Fibroblast of skin of right biceps (primary cell): Measurements from ENCODE around the gene VEPH1.

Source experiments
- DNase-seq: peaks from one replicate; pipeline ENCODE4 v3.0.0-alpha.2; 2013

Gene VEPH1

GRCh38 chr3:157472648-157473047 is 30.6 kb downstream of the VEPH1 start:
- no peak for DNase-seq

GRCh38 chr3:157471064-157471463 is 32.2 kb downstream of the VEPH1 start:
- DNase-seq, result no peak

- DNase-seq, result peak; percentile 39
These were observed 33.5 kb downstream of the VEPH1 start for GRCh38 chr3:157469561-157470294.

- DNase-seq, result peak; percentile 42
These were observed 36.0 kb downstream of the VEPH1 start for GRCh38 chr3:157467200-157467599.

GRCh38 chr3:157465741-157466140 is 37.5 kb downstream of the VEPH1 start:
- no peak for DNase-seq

GRCh38 chr3:157464321-157464720 is 38.9 kb downstream of the VEPH1 start:
- no peak for DNase-seq

- no peak for DNase-seq
These were observed 39.4 kb downstream of the VEPH1 start for GRCh38 chr3:157463816-157464215.

GRCh38 chr3:157460253-157460652 is 43.0 kb downstream of the VEPH1 start:
- peak; percentile 92 for DNase-seq

- DNase-seq, result no peak
These were observed 43.5 kb downstream of the VEPH1 start for GRCh38 chr3:157459706-157460105.

- no peak for DNase-seq
These were observed 49.4 kb downstream of the VEPH1 start for GRCh38 chr3:157453824-157454223.

- DNase-seq, result no peak
These were observed 51.1 kb downstream of the VEPH1 start for GRCh38 chr3:157452097-157452496.

- DNase-seq, result peak; percentile 73
These were observed 56.1 kb downstream of the VEPH1 start for GRCh38 chr3:157447026-157447694.

- peak; percentile 66 for DNase-seq
These were observed 57.4 kb downstream of the VEPH1 start for GRCh38 chr3:157445857-157446256.

GRCh38 chr3:157444797-157445184 is 58.4 kb downstream of the VEPH1 start:
- peak; percentile 12 for DNase-seq

- DNase-seq, result peak; percentile 51
These were observed 59.1 kb downstream of the VEPH1 start for GRCh38 chr3:157443905-157444796.

- peak; percentile 17 for DNase-seq
These were observed 60.5 kb downstream of the VEPH1 start for GRCh38 chr3:157442729-157443128.

- DNase-seq, result no peak
These were observed 62.1 kb downstream of the VEPH1 start for GRCh38 chr3:157441102-157441624.

- peak; percentile 24 for DNase-seq
These were observed 65.0 kb downstream of the VEPH1 start for GRCh38 chr3:157438194-157438730.

GRCh38 chr3:157436583-157437291 is 66.5 kb downstream of the VEPH1 start, which contains the start of gene PTX3:
TSS of gene PTX3 (plus strand) at chr3:157436850. CDS start at chr3:157436934, 84 bp downstream.
- peak; percentile 94 for DNase-seq

- DNase-seq, result peak; percentile 30
These were observed 73.5 kb downstream of the VEPH1 start for GRCh38 chr3:157429708-157430107.

GRCh38 chr3:157428853-157429252 is 74.4 kb downstream of the VEPH1 start:
- DNase-seq, result peak; percentile 56

GRCh38 chr3:157427901-157428300 is 75.3 kb downstream of the VEPH1 start:
- no peak for DNase-seq
